ENCODE measurements around the gene IL6. TPM values are rescaled to one million over a fixed set of nuclear protein-coding genes. Genes with fewer than 3 reads are reported as not detected.
A peak's percentile ranks its signal among the peaks of the same experiment; 100 is the strongest.

The IL6 gene
- polyA plus RNA-seq, 3 donors, result 2.9 to 921 (median 80.3) TPM

- 79 to 86% (median 82%) methylated on average over 6 of the region's 6 CpGs for WGBS, 3 donors
- no peak overlapping the region for H3K27ac ChIP-seq (ENCODE audit: low read depth, low read length)
These were observed 4.3 kb upstream of the IL6 start for GRCh38 chr7:22722536-22723180.

- no peak overlapping the region for H3K27ac ChIP-seq (ENCODE audit: low read depth, low read length)
- 2 to 23% (median 4%) methylated on average over 2 of the region's 2 CpGs for WGBS, 3 donors
These were observed 3.8 kb upstream of the IL6 start for GRCh38 chr7:22723181-22723601.

GRCh38 chr7:22723637-22724036 is 3.4 kb upstream of the IL6 start:
- no peak overlapping the region for H3K27ac ChIP-seq (ENCODE audit: low read depth, low read length)
- 39 to 67% (median 40%) methylated on average over 4 of the region's 4 CpGs for WGBS, 3 donors

GRCh38 chr7:22724861-22725260 is 2.1 kb upstream of the IL6 start:
- WGBS, 3 donors, result 72 to 81% (median 74%) methylated on average over 6 of the region's 6 CpGs
- no peak overlapping the region for H3K27ac ChIP-seq (ENCODE audit: low read depth, low read length)

DNA sequence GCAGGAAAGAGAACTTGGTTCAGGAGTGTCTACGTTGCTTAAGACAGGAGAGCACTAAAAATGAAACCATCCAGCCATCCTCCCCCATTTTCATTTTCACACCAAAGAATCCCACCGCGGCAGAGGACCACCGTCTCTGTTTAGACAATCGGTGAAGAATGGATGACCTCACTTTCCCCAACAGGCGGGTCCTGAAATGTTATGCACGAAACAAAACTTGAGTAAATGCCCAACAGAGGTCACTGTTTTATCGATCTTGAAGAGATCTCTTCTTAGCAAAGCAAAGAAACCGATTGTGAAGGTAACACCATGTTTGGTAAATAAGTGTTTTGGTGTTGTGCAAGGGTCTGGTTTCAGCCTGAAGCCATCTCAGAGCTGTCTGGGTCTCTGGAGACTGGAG is 1.4 kb upstream of the IL6 start:
- 55 to 60% (median 58%) methylated on average over 9 of the region's 9 CpGs for whole genome bisulfite sequencing, 3 donors
- H3K27ac ChIP-seq (ENCODE audit: low read depth, low read length), result no peak overlapping the region

GRCh38 chr7:22726345-22726906 is 574 bp upstream of the IL6 start:
- WGBS, 3 donors, result 7 to 10% (median 9%) methylated on average over 8 of the region's 8 CpGs
- peak overlapping the region; percentile 11 for H3K27ac ChIP-seq (ENCODE audit: low read depth, low read length)

DNA sequence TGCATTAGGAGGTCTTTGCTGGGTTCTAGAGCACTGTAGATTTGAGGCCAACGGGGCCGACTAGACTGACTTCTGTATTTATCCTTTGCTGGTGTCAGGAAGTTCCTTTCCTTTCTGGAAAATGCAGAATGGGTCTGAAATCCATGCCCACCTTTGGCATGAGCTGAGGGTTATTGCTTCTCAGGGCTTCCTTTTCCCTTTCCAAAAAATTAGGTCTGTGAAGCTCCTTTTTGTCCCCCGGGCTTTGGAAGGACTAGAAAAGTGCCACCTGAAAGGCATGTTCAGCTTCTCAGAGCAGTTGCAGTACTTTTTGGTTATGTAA is 675 bp downstream of the IL6 start:
- WGBS, 3 donors, result 41 to 72% (median 48%) methylated on average over 3 of the region's 3 CpGs

DNA sequence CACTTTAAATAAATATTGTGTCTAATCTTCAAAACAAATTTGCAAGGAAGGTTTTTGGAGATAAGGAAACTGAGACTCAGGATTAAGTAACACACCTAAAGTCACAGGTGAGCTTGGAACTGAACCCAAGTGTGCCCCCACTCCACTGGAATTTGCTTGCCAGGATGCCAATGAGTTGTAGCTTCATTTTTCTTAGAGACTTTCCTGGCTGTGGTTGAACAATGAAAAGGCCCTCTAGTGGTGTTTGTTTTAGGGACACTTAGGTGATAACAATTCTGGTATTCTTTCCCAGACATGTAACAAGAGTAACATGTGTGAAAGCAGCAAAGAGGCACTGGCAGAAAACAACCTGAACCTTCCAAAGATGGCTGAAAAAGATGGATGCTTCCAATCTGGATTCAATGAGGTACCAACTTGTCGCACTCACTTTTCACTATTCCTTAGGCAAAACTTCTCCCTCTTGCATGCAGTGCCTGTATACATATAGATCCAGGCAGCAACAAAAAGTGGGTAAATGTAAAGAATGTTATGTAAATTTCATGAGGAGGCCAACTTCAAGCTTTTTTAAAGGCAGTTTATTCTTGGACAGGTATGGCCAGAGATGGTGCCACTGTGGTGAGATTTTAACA is 1.5 kb downstream of the IL6 start:
- H3K27ac ChIP-seq (ENCODE audit: low read depth, low read length), result no peak overlapping the region
- WGBS, 3 donors, result 91 to 100% (median 95%) methylated on average over 1 of the region's 1 CpG

More for the DNA sequence above, 675 bp downstream of the IL6 start:
- H3K27ac ChIP-seq (ENCODE audit: low read depth, low read length), result peak overlapping the region; percentile 51

- WGBS, 3 donors, result 93 to 96% (median 93%) methylated on average over 3 of the region's 3 CpGs
- H3K27ac ChIP-seq (ENCODE audit: low read depth, low read length), result no peak overlapping the region
These were observed 2.3 kb downstream of the IL6 start for GRCh38 chr7:22729180-22729825.

DNA sequence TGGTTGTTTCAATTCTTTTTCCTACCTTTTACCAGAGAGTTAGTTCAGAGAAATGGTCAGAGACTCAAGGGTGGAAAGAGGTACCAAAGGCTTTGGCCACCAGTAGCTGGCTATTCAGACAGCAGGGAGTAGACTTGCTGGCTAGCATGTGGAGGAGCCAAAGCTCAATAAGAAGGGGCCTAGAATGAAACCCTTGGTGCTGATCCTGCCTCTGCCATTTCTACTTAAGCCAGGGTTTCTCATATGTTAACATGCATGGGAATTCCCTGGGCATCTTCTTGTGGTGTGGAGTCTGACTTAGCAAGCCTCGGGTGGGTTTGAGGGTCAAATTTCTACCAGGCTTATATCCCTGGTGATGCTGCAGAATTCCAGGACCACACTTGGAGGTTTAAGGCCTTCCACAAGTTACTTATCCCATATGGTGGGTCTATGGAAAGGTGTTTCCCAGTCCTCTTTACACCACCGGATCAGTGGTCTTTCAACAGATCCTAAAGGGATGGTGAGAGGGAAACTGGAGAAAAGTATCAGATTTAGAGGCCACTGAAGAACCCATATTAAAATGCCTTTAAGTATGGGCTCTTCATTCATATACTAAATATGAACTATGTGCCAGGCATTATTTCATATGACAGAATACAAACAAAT is 3.2 kb downstream of the IL6 start:
- WGBS, 3 donors, result 49 to 93% (median 64%) methylated on average over 2 of the region's 2 CpGs

DNA sequence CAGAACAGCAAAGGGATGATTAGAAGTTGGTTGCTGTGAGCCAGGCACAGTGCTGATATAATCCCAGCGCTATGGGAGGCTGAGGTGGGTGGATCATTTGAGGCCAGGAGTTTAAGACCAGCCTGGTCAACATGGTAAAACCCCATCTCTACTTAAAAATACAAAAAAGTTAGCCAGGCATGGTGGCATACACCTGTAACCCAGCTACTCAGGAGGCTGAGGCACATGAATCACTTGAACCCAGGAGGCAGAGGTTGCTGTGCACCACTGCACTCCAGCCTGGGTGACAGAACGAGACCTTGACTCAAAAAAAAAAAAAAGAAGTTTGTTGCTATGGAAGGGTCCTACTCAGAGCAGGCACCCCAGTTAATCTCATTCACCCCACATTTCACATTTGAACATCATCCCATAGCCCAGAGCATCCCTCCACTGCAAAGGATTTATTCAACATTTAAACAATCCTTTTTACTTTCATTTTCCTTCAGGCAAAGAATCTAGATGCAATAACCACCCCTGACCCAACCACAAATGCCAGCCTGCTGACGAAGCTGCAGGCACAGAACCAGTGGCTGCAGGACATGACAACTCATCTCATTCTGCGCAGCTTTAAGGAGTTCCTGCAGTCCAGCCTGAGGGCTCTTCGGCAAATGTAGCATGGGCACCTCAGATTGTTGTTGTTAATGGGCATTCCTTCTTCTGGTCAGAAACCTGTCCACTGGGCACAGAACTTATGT is 4.1 kb downstream of the IL6 start:
- 69 to 83% (median 75%) methylated on average over 5 of the region's 5 CpGs for WGBS, 3 donors
- H3K27ac ChIP-seq (ENCODE audit: low read depth, low read length), result no peak overlapping the region

More for the DNA sequence above, 3.2 kb downstream of the IL6 start:
- H3K27ac ChIP-seq (ENCODE audit: low read depth, low read length), result no peak overlapping the region

GRCh38 chr7:22731766-22732165 is 4.8 kb downstream of the IL6 start:
- WGBS, 3 donors, result 79 to 94% (median 92%) methylated on average over 2 of the region's 2 CpGs
- no peak overlapping the region for H3K27ac ChIP-seq (ENCODE audit: low read depth, low read length)

DNA sequence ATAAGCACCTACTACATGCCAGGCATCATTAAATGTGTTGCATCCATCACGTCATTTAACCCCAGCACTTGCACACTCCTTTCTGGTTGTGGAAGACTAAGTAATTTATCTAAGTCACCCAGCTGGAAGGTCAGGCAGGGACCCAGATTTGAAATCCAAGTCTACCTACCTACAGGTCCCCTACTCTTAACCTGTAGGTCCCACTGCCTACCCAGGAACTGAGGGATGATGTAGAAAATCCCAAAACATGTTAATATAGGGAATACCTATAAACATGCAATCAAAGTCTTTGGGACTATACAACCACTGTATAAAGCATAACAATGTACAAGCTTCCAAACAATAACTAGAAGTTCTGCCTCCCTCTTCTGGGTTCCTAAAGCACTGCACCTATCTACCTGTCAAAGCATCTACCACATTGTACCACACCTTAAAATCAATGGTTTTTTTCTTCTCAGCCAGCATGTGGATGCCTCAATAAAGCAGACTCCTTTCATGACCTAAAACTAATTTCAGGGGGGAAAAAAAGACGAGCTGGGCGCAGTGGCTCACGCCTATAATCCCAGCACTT is 5.6 kb downstream of the IL6 start:
- no peak overlapping the region for H3K27ac ChIP-seq (ENCODE audit: low read depth, low read length)
- WGBS, 3 donors, result 78 to 91% (median 83%) methylated on average over 4 of the region's 4 CpGs

- WGBS, 3 donors, result 83 to 93% (median 83%) methylated on average over 6 of the region's 6 CpGs
- H3K27ac ChIP-seq (ENCODE audit: low read depth, low read length), result no peak overlapping the region
These were observed 6.8 kb downstream of the IL6 start for GRCh38 chr7:22733761-22734160.

GRCh38 chr7:22743014-22743413 is 16.0 kb downstream of the IL6 start:
- 81 to 92% (median 92%) methylated on average over 4 of the region's 4 CpGs for WGBS, 3 donors
- no peak overlapping the region for H3K27ac ChIP-seq (ENCODE audit: low read depth, low read length)

- H3K27ac ChIP-seq (ENCODE audit: low read depth, low read length), result no peak overlapping the region
- WGBS, 3 donors, result 38 to 88% (median 59%) methylated on average over 1 of the region's 1 CpG
These were observed 24.3 kb downstream of the IL6 start for GRCh38 chr7:22751341-22751740.

GRCh38 chr7:22757338-22757994 is 30.5 kb downstream of the IL6 start:
- H3K27ac ChIP-seq (ENCODE audit: low read depth, low read length), result no peak overlapping the region
- 11 to 35% (median 28%) methylated on average over 1 of the region's 1 CpG for WGBS, 3 donors

DNA sequence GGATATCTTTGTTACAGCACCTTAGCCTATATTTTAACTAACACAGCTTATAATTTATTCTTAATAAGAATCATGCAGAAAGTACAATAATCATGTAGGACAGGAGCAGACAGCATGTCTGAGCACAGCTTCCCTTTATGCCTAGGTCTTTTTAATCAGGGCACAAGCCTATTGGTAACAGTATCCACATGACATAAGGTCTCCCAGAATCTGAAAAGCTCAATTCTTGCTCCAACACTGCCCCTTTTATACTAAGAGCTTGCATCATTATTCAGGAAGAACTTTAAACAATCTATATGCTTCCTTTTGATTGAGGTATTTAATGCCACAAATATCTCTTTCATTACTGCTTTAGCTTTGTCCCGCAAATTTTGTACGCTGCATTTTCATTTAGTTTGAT is 31.6 kb downstream of the IL6 start:
- 92 to 99% (median 94%) methylated on average over 2 of the region's 2 CpGs for whole genome bisulfite sequencing, 3 donors
- no peak overlapping the region for H3K27ac ChIP-seq (ENCODE audit: low read depth, low read length)

Measured in adipose tissue (tissue), 3 donors.